GM23338 (cell line): Measurements from ENCODE around the gene PNPLA3. TPM values are rescaled to one million over a fixed set of nuclear protein-coding genes. Genes with fewer than 3 reads are reported as not detected.
A peak's percentile ranks its signal among the peaks of the same experiment; 100 is the strongest.

Source experiments
- ATAC-seq: fragments of 200-7000 bp; cut with Tn5 transposase; 3 replicates; pipeline ENCODE4 v1.9.1; 2020
- DNase-seq: peaks from one replicate; pipeline ENCODE4 v3.0.0-alpha.2; 2015; ENCODE audit warnings: low spot score
- H2AFZ ChIP-seq: fragments of 200-600 bp; sonication (generic); 2 replicates; pipeline ENCODE4 v1.8.0; 2016; ENCODE audit warnings: antibody characterized with exemption, mild to moderate bottlenecking, moderate library complexity
- H3F3A ChIP-seq: fragments of 200-600 bp; sonication (generic); replicated peaks from 2 replicates; pipeline ENCODE4 v1.8.0; 2017; ENCODE audit warnings: antibody characterized with exemption, mixed run types, low read depth
- H3K27ac ChIP-seq: fragments of 200-600 bp; sonication (generic); 2 replicates; pipeline ENCODE4 v1.6.1; 2016; ENCODE audit warnings: low read depth
- H3K27me3 ChIP-seq: fragments of 200-600 bp; sonication (generic); 2 replicates; pipeline ENCODE4 v1.8.0; 2016; ENCODE audit warnings: mild to moderate bottlenecking, mixed run types, moderate library complexity; ENCODE audit not compliant: insufficient read depth
- H3K36me3 ChIP-seq: fragments of 200-600 bp; sonication (generic); 2 replicates; pipeline ENCODE4 v1.8.0; 2016; ENCODE audit warnings: mild to moderate bottlenecking; ENCODE audit not compliant: insufficient read depth
- H3K4me1 ChIP-seq: fragments of 200-600 bp; sonication (generic); 2 replicates; pipeline ENCODE4 v1.8.0; 2016; ENCODE audit warnings: mild to moderate bottlenecking, moderate library complexity; ENCODE audit not compliant: insufficient read depth
- H3K4me2 ChIP-seq: fragments of 200-600 bp; sonication (generic); 2 replicates; pipeline ENCODE4 v1.7.1; 2017; ENCODE audit warnings: mixed run types
- H3K4me3 ChIP-seq: fragments of 200-600 bp; sonication (generic); 2 replicates; pipeline ENCODE4 v1.6.1; 2016; ENCODE audit warnings: mixed run types
- H3K79me2 ChIP-seq: fragments of 200-600 bp; sonication (generic); replicated peaks from 2 replicates; pipeline ENCODE4 v1.8.0; 2017; ENCODE audit warnings: mild to moderate bottlenecking; ENCODE audit not compliant: insufficient read depth
- H3K9me2 ChIP-seq: fragments of 200-600 bp; sonication (generic); 2 replicates; pipeline ENCODE4 v1.8.0; 2017; ENCODE audit not compliant: insufficient read depth
- H4K20me1 ChIP-seq: fragments of 200-600 bp; sonication (generic); replicated peaks from 2 replicates; pipeline ENCODE4 v1.8.0; 2017; ENCODE audit warnings: mild to moderate bottlenecking; ENCODE audit not compliant: insufficient read depth
- H3K27ac Mint-ChIP-seq: 2 replicates; pipeline ENCODE4 v1.8.0; 2020; ENCODE audit warnings: inconsistent platforms, mild to moderate bottlenecking, moderate library complexity, mixed read lengths
- H3K27me3 Mint-ChIP-seq: 3 replicates; pipeline ENCODE4 v1.8.0; 2022; ENCODE audit warnings: low read depth, mild to moderate bottlenecking, moderate library complexity, mixed read lengths, inconsistent platforms; ENCODE audit not compliant: insufficient read depth, poor library complexity
- H3K36me3 Mint-ChIP-seq: 3 replicates; pipeline ENCODE4 v1.8.0; 2021; ENCODE audit warnings: low read depth, mild to moderate bottlenecking, inconsistent platforms, moderate library complexity, mixed read lengths
- H3K4me1 Mint-ChIP-seq: 3 replicates; pipeline ENCODE4 v1.8.0; 2020; ENCODE audit warnings: mild to moderate bottlenecking, inconsistent platforms, mixed read lengths
- H3K4me3 Mint-ChIP-seq: 3 replicates; pipeline ENCODE4 v1.8.0; 2021; ENCODE audit warnings: moderate library complexity, mild to moderate bottlenecking, inconsistent platforms, mixed read lengths
- H3K9me3 Mint-ChIP-seq: 3 replicates; pipeline ENCODE4 v1.8.0; 2020; ENCODE audit warnings: moderate library complexity, mild to moderate bottlenecking, inconsistent platforms, mixed read lengths
- CTCF ChIP-seq, 2 experiments: fragments of 200-600 bp in 1 of 2; sonication (generic) in 1 of 2; conservative IDR thresholded peaks; 2 replicates each; pipeline versions ENCODE4 v1.5.1 to v1.6.1; 2016 to 2017; ENCODE audit warnings: antibody characterized with exemption in 2 of 2, low read depth in 2 of 2, mild to moderate bottlenecking in 2 of 2, moderate library complexity in 1 of 2
- EZH2 ChIP-seq: fragments of 200-600 bp; sonication (generic); IDR thresholded peaks from one replicate; pipeline ENCODE4 v1.8.0; 2017; ENCODE audit warnings: antibody characterized with exemption, mild to moderate bottlenecking, low read depth; ENCODE audit not compliant: unreplicated experiment
- EZH2phosphoT487 ChIP-seq: fragments of 200-600 bp; sonication (generic); IDR thresholded peaks from one replicate; pipeline ENCODE4 v1.8.1; 2018; ENCODE audit warnings: antibody characterized with exemption; ENCODE audit not compliant: unreplicated experiment
- JUNB ChIP-seq: IDR thresholded peaks from one replicate; pipeline ENCODE4 v1.6.1; 2016; ENCODE audit warnings: antibody characterized with exemption; ENCODE audit not compliant: unreplicated experiment
- NANOG ChIP-seq: IDR thresholded peaks from 2 replicates; pipeline ENCODE4 v1.6.1; 2016; ENCODE audit warnings: antibody characterized with exemption, borderline replicate concordance
- POLR2AphosphoS5 ChIP-seq: IDR thresholded peaks from 2 replicates; pipeline ENCODE4 v1.6.1; 2016; ENCODE audit warnings: antibody characterized with exemption, low read depth
- REST ChIP-seq: IDR thresholded peaks from one replicate; pipeline ENCODE4 v1.6.1; 2018; ENCODE audit warnings: antibody characterized with exemption; ENCODE audit not compliant: unreplicated experiment
- STAT1 ChIP-seq: IDR thresholded peaks from one replicate; pipeline ENCODE4 v1.6.1; 2016; ENCODE audit warnings: antibody characterized with exemption; ENCODE audit not compliant: unreplicated experiment
- ZNF114 ChIP-seq: fragments of 250-450 bp; sonication (Bioruptor Pico); IDR thresholded peaks from 2 replicates; pipeline ENCODE4 v1.5.0; 2020; ENCODE audit warnings: mild to moderate bottlenecking, moderate library complexity
- ZNF331 ChIP-seq: fragments of 250-450 bp; sonication (Bioruptor Pico); IDR thresholded peaks from 2 replicates; pipeline ENCODE4 v1.5.0; 2020; ENCODE audit warnings: low read depth, mild to moderate bottlenecking, moderate library complexity
- polyA plus RNA-seq: library from polyadenylated mRNA; unstranded; fragments of >200 nt; fragmentation: Nextera tagmentation; extraction: Ambion mirVana; gene quantifications from 2 replicates; pipeline ENCODE4 v1.2.1, GENCODE V29; 2016
- total RNA-seq: library from RNA; depleted of rRNA; stranded (reverse); fragments of >200 nt; shearing (Covaris generic); gene quantifications from 2 replicates; pipeline ENCODE4 v1.2.3, GENCODE V29; 2014
- TF ChIP-seq, protein P1 (sequence below): IDR thresholded peaks from 2 replicates; pipeline ENCODE4 v1.6.1; 2016; ENCODE audit warnings: antibody characterized with exemption

PNPLA3 gene
- total and polyA plus RNA-seq, 2 experiments from 2014 or later = 17.7 to 23.4 TPM

DNA sequence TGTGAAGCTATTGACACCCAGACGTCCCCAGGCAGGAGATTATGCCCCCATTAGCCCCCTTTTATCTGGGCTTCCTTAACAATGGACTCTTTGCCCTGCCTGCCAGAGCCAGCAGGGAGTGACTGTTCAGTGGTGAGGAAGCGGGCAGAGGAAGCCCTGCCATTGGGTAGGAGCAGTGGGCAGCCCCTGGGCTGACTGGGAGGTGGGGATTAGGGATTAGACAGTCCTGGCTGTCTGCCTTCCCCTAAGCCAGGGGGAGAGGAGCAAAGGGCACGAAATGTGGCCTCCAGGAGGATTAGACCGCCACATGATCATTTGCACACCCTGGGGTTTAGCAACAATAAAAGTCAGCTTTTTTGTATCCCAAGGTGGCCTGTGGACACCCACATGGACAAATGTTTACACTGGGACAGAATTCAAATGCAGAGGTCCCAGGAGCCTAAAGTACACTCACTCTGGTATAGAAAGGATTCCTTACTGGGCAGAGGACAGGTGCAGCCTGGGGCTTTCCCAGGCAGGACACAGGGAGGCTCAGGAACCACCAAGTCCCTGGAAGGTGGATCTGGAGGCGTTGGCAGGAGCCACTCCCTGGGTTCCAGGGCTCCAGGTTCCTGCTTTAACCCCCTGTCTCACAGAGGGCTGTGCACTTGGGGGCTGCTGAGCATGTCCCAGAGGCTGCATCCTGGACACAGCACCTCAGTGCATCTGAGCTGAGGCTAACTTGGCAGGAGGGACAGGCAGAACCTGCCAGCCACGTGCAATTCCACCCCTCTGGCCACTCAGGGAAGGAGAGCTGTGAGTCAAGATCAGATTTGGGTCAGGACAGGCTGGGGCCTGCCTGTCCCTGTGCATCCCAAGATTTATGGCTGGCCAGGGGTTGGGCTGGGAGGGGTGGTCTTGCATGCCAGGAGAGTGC is 2.1 kb downstream of the PNPLA3 start (continued):
- TF ChIP-seq NANOG (no peak), STAT1 (no peak), ZNF114 (no peak), CTCF (conservative IDR thresholded peaks at IDR 0.05; ENCODE audit: low read depth in 2 of 2) (no peak), REST (no peak), JUNB (no peak), EZH2 (no peak), ZNF331 (no peak)
- TF ChIP-seq, protein P1, sequence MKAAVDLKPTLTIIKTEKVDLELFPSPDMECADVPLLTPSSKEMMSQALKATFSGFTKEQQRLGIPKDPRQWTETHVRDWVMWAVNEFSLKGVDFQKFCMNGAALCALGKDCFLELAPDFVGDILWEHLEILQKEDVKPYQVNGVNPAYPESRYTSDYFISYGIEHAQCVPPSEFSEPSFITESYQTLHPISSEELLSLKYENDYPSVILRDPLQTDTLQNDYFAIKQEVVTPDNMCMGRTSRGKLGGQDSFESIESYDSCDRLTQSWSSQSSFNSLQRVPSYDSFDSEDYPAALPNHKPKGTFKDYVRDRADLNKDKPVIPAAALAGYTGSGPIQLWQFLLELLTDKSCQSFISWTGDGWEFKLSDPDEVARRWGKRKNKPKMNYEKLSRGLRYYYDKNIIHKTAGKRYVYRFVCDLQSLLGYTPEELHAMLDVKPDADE = no peak

GRCh38 chr22:43926349-43926710 is 2.7 kb downstream of the PNPLA3 start:
- Histone ChIP-seq H3F3A (no peaks in the 10 kb centered on the region), H3K4me1 (peaks cover 20% of the 10 kb centered on the region), H3K36me3 (peaks cover 21% of the 10 kb centered on the region), H3K4me2 (0 out of 2 replicates have a peak overlapping the region, but pooled peaks have one; percentile 90), H3K79me2 (peaks cover 28% of the 10 kb centered on the region), H3K27ac (no peak overlapping the region), H4K20me1 (no peaks in the 10 kb centered on the region; the same call in none of the 2 replicates), H2AFZ (no peak overlapping the region), H3K27me3 (no peaks in the 10 kb centered on the region), H3K4me3 (no peak overlapping the region), H3K9me2 (no peaks in the 10 kb centered on the region)
- Mint-ChIP-seq H3K27ac (no peak overlapping the region), H3K27me3 (peaks cover 8% of the 10 kb centered on the region), H3K4me3 (no peak overlapping the region), H3K9me3 (no peaks in the 10 kb centered on the region), H3K4me1 (peaks cover 24% of the 10 kb centered on the region), H3K36me3 (peaks cover 39% of the 10 kb centered on the region)
- no peak for ATAC-seq
- DNase-seq = no peak
- TF ChIP-seq STAT1 (no peak), REST (no peak), EZH2phosphoT487 (no peak), CTCF (conservative IDR thresholded peaks at IDR 0.05; ENCODE audit: low read depth in 2 of 2) (no peak), JUNB (no peak), ZNF331 (no peak), POLR2AphosphoS5 (no peak), ZNF114 (no peak), NANOG (no peak), EZH2 (no peak)
- TF ChIP-seq, protein P1 = no peak
